ENCODE results near the gene EDRF1. TPM values are rescaled to one million over a fixed set of nuclear protein-coding genes. Genes with fewer than 3 reads are reported as not detected.

The EDRF1 gene
- total and polyA plus RNA-seq, 2 experiments from 2014 or later = 25.0 to 48.8 TPM

GRCh38 chr10:125769175-125769574 is 49.7 kb downstream of the EDRF1 start (continued):
- TF ChIP-seq ZNF462 (CRISPR knock-in tag; IDR thresholded peaks at IDR 0.05) (no peak), CREB1 (CRISPR knock-in tag; IDR thresholded peaks at IDR 0.05; ENCODE audit: low read depth) (no peak), JUNB (IDR thresholded peaks at IDR 0.05; ENCODE audit: unreplicated experiment) (no peak), STAT1 (IDR thresholded peaks at IDR 0.05; ENCODE audit: unreplicated experiment) (no peak), EZH2 (IDR thresholded peaks at IDR 0.05; ENCODE audit: low read depth, unreplicated experiment) (no peak), ZNF331 (CRISPR knock-in tag; IDR thresholded peaks at IDR 0.05; ENCODE audit: low read depth) (no peak), EZH2phosphoT487 (IDR thresholded peaks at IDR 0.05; ENCODE audit: unreplicated experiment) (no peak), POLR2AphosphoS5 (IDR thresholded peaks at IDR 0.05; ENCODE audit: low read depth) (no peak), REST (IDR thresholded peaks at IDR 0.05; ENCODE audit: unreplicated experiment) (no peak)

Data from GM23338 (cell line).